K562 (cell line): ENCODE measurements around the gene FSTL1. TPM values are rescaled to one million over a fixed set of nuclear protein-coding genes. Genes with fewer than 3 reads are reported as not detected.

Source experiments
- ATAC-seq: fragments of 200-7000 bp; cut with Tn5 transposase; 3 replicates; pipeline ENCODE4 v1.9.1; 2020; ENCODE audit warnings: moderate library complexity
- BruUV-seq: library from RNA; stranded (reverse); fragments of 400-500 nt; replicated peaks from 2 replicates; lab custom pipeline; 2021; lab: Mats Ljungman, UMichigan
- CTCF ChIA-PET: fragments of 300-600 bp; formaldehyde crosslinking; extraction: SDS; loops from one replicate; lab custom pipeline; 2021; ENCODE audit warnings: low intra/inter-chr PET ratio; lab: Yijun Ruan, JAX
- POLR2A ChIA-PET: fragments of 300-600, 350-650 bp; sonication (Branson Sonifier 250); formaldehyde crosslinking; extraction: SDS; loops from one replicate; lab custom pipeline; 2021; ENCODE audit warnings: antibody characterized with exemption, inconsistent platforms; lab: Yijun Ruan, JAX
- DNase-seq, 4 experiments: peaks; one replicate each; pipeline versions ENCODE4 v3.0.0 to v3.0.0-alpha.2; 2011 to 2018; ENCODE audit warnings: low spot score in 3 of 4, mixed read lengths in 3 of 4; ENCODE audit errors: extremely low read depth in 1 of 4
- FAIRE-seq: peaks from 2 replicates; lab custom pipeline; 2011; peaks lifted over from hg19 to GRCh38; lab: Jason Lieb, UNC
- H2AFZ ChIP-seq: 2 replicates; pipeline ENCODE4 v1.6.0; 2011; ENCODE audit warnings: low read depth, low read length, control low read depth, inconsistent platforms
- H3K27ac ChIP-seq: fragments of 200-600 bp; 3 replicates; pipeline ENCODE4 v1.8.0; 2011; ENCODE audit warnings: low read depth, mild to moderate bottlenecking, control low read depth, inconsistent platforms, low read length, moderate library complexity, mixed read lengths; ENCODE audit errors: extremely low read depth
- H3K27me3 ChIP-seq, 2 experiments: fragments of 300-600 bp in 1 of 2; 2 replicates in 1 of 2; 3 replicates in 1 of 2; pipeline versions ENCODE4 v1.6.0 to v1.8.0; 2011; ENCODE audit warnings: inconsistent platforms in 2 of 2, low read length in 2 of 2, mild to moderate bottlenecking in 1 of 2, mixed read lengths in 1 of 2, moderate library complexity in 1 of 2; ENCODE audit not compliant: control insufficient read depth in 2 of 2, insufficient read depth in 2 of 2
- H3K36me3 ChIP-seq: fragments of 300-600 bp; 3 replicates; pipeline ENCODE4 v1.8.0; 2011; ENCODE audit warnings: mild to moderate bottlenecking, low read length, inconsistent platforms; ENCODE audit not compliant: control insufficient read depth, insufficient read depth
- H3K4me1 ChIP-seq, 2 experiments: fragments of 200-600 bp in 1 of 2; replicated peaks in 1 of 2; 2 replicates in 1 of 2; 3 replicates in 1 of 2; pipeline versions ENCODE4 v1.5.1 to v1.8.0; 2011; ENCODE audit warnings: inconsistent platforms in 2 of 2, low read length in 2 of 2, mild to moderate bottlenecking in 1 of 2, mixed read lengths in 1 of 2, moderate library complexity in 1 of 2; ENCODE audit not compliant: control insufficient read depth in 2 of 2, insufficient read depth in 2 of 2
- H3K4me2 ChIP-seq: 2 replicates; pipeline ENCODE4 v1.6.1; 2011; ENCODE audit warnings: low read length, control low read depth, inconsistent platforms, mixed read lengths; ENCODE audit not compliant: insufficient read depth
- H3K4me3 ChIP-seq: fragments of 200-600 bp; sonication (generic), shearing (Covaris generic); 2 replicates; pipeline ENCODE4 v1.5.1; 2016; ENCODE audit warnings: control low read depth, inconsistent platforms
- H3K79me2 ChIP-seq: fragments of 200-600 bp; 3 replicates; pipeline ENCODE4 v1.8.0; 2011; ENCODE audit warnings: low read length, inconsistent platforms; ENCODE audit not compliant: control insufficient read depth, insufficient read depth
- H3K9ac ChIP-seq, 2 experiments: 2 replicates each; pipeline versions ENCODE4 v1.6.0 to v1.6.1; 2011; ENCODE audit warnings: low read depth in 2 of 2, low read length in 2 of 2, control low read depth in 1 of 2, inconsistent platforms in 1 of 2, mild to moderate bottlenecking in 1 of 2, mixed read lengths in 1 of 2; ENCODE audit not compliant: insufficient read depth in 1 of 2
- H3K9me1 ChIP-seq: one replicate; pipeline ENCODE4 v1.6.0; 2011; ENCODE audit warnings: inconsistent platforms, mild to moderate bottlenecking, low read length, moderate library complexity; ENCODE audit not compliant: control insufficient read depth, insufficient read depth
- H3K9me3 ChIP-seq: replicated peaks from 2 replicates; pipeline ENCODE4 v1.5.1; 2011; ENCODE audit warnings: low read depth, low read length, inconsistent platforms; ENCODE audit not compliant: control insufficient read depth, insufficient read depth
- H4K20me1 ChIP-seq: replicated peaks from 2 replicates; pipeline ENCODE4 v1.6.1; 2011; ENCODE audit warnings: low read length, inconsistent platforms, mixed read lengths; ENCODE audit not compliant: control insufficient read depth, insufficient read depth
- CBX1 ChIP-seq: sonication (generic); IDR thresholded peaks from 2 replicates; pipeline ENCODE4 v1.6.1; 2016; ENCODE audit warnings: antibody characterized with exemption, low read depth, mild to moderate bottlenecking
- E2F8 ChIP-seq: fragments of 450-650 bp; IDR thresholded peaks from 2 replicates; pipeline ENCODE4 v1.7.1; 2018; ENCODE audit warnings: mild to moderate bottlenecking, low read depth; ENCODE audit not compliant: partially characterized antibody
- EHMT2 ChIP-seq: fragments of 450-650 bp; IDR thresholded peaks from 2 replicates; pipeline ENCODE4 v1.6.1; 2018; ENCODE audit warnings: antibody characterized with exemption
- GABPA ChIP-seq: fragments of 200-800 bp; sonication (Bioruptor generic); conservative IDR thresholded peaks from 2 replicates; pipeline ENCODE4 v1.6.1; 2016; ENCODE audit warnings: low read depth, missing genetic modification characterization, missing compliant biosample characterization
- MBD2 ChIP-seq: sonication (generic); IDR thresholded peaks from 2 replicates; pipeline ENCODE4 v1.6.1; 2016; ENCODE audit warnings: low read depth, borderline replicate concordance
- NFYB ChIP-seq: IDR thresholded peaks from 2 replicates; pipeline ENCODE4 v1.6.1; 2011; ENCODE audit warnings: mild to moderate bottlenecking, moderate library complexity; ENCODE audit not compliant: insufficient read length; ENCODE audit errors: extremely low read depth
- NR2F6 ChIP-seq: fragments of 450-650 bp; formaldehyde crosslinking; IDR thresholded peaks from 2 replicates; pipeline ENCODE4 v1.4.0; 2020; ENCODE audit warnings: mild to moderate bottlenecking
- PML ChIP-seq: IDR thresholded peaks from 2 replicates; pipeline ENCODE4 v1.6.1; 2012; ENCODE audit warnings: low read length, inconsistent platforms
- TARDBP ChIP-seq: fragments of 450-650 bp; IDR thresholded peaks from 2 replicates; pipeline ENCODE4 v1.6.1; 2016
- THRAP3 ChIP-seq: fragments of 450-650 bp; IDR thresholded peaks from 2 replicates; pipeline ENCODE4 v1.6.1; 2016; ENCODE audit warnings: mild to moderate bottlenecking, inconsistent platforms, borderline replicate concordance
- TOE1 ChIP-seq, 2 experiments: fragments of 450-650 bp in 1 of 2; sonication (generic) in 1 of 2; formaldehyde crosslinking in 1 of 2; IDR thresholded peaks; 2 replicates each; pipeline versions ENCODE4 v1.7.1 to v1.8.0; 2016 to 2022; ENCODE audit warnings: borderline replicate concordance in 2 of 2, mild to moderate bottlenecking in 2 of 2, antibody characterized with exemption in 1 of 2, inconsistent platforms in 1 of 2, low read depth in 1 of 2, missing genetic modification reagents in 1 of 2, moderate library complexity in 1 of 2
- ZNF140 ChIP-seq: fragments of 250-450 bp; sonication (Bioruptor Pico); IDR thresholded peaks from 2 replicates; pipeline ENCODE4 v1.8.0; 2021; ENCODE audit warnings: moderate library complexity, mild to moderate bottlenecking, inconsistent platforms
- ZNF699 ChIP-seq: fragments of 250-450 bp; sonication (Bioruptor Pico); IDR thresholded peaks from 2 replicates; pipeline ENCODE4 v1.8.0; 2021; ENCODE audit warnings: mild to moderate bottlenecking, moderate library complexity; ENCODE audit not compliant: insufficient replicate concordance
- WGBS: fragments of 100-300 bp; shearing (Covaris generic); methylation state at CpG from one replicate; pipeline ENCODE4 v1.1.6; 2016; ENCODE audit warnings: low coverage, mixed read lengths; ENCODE audit not compliant: insufficient coverage; ENCODE audit errors: missing lambda C conversion rate; 5-methylcytosine and 5-hydroxymethylcytosine counted together
- in situ Hi-C: fragments of 300-500 bp; cut with MboI; formaldehyde crosslinking; loops from 4 replicates; pipeline ENCODE4 v1.15.0; 2018; ENCODE audit warnings: inconsistent platforms, mixed read lengths
- intact Hi-C: fragments of 100-400 bp; cut with micrococcal nuclease; formaldehyde crosslinking; loops from 2 replicates; pipeline ENCODE4 v1.14.2; 2022
- polyA plus RNA-seq, 8 experiments: library from polyadenylated mRNA; depleted of rRNA in 4 of 8; stranded (reverse) in 5 of 8; unstranded in 3 of 8; fragments of >200 nt; fragmentation: Nextera tagmentation in 2 of 8; fragmentation: Illumina TruSeq in 1 of 8; extraction: Ambion mirVana in 2 of 8; extraction: Trizol in 1 of 8; gene quantifications; 2 replicates each; pipeline versions ENCODE4 v1.2.1 to v1.2.3, GENCODE V29; 2011 to 2014; ENCODE audit warnings: inconsistent platforms in 1 of 8, missing spikeins in 1 of 8
- total RNA-seq, 7 experiments: library from RNA; depleted of rRNA in 6 of 7; stranded (reverse); fragments of >200 nt in 6 of 7; fragmentation: Illumina TruSeq in 2 of 7; extraction: Trizol in 2 of 7; gene quantifications; 2 replicates each; pipeline versions ENCODE4 v1.2.1 to v1.2.3, GENCODE V29; 2011 to 2021; ENCODE audit warnings: low replicate concordance in 1 of 7
- TF ChIP-seq, protein P1 (sequence below): sonication (generic); formaldehyde crosslinking; IDR thresholded peaks from 2 replicates; pipeline ENCODE4 v1.8.0; 2023; ENCODE audit warnings: mild to moderate bottlenecking, missing genetic modification reagents

The FSTL1 gene
- total and polyA plus RNA-seq, 9 of the 15 experiments (the other 6 are each of a cell fraction or from before 2014, with no cell fraction given), result 0.01 to 0.58 (median 0.08) TPM; not detected in 2

GRCh38 chr3:120438665-120439370 lies 12.0 kb downstream of the FSTL1 start:
- no peaks in the 10 kb centered on the region for H3K9me1 ChIP-seq
- H3K4me2 ChIP-seq, result no peak overlapping the region
- H3K9me3 ChIP-seq, result no peaks in the 10 kb centered on the region
- no TSS peak for BruUV-seq
- no peak overlapping the region for H2AFZ ChIP-seq
- DNase-seq (no peak), ATAC-seq (no peak), FAIRE-seq (no peak)
- H3K9ac ChIP-seq, result no peak overlapping the region
- no peaks in the 10 kb centered on the region for H4K20me1 ChIP-seq
- intact Hi-C loops (no loop called here), in situ Hi-C loops (loop anchor here (25.0 kb wide), 1 partner anchor 552 kb away; no protein-coding TSS in a partner anchor)
- H3K27me3 ChIP-seq, result peaks cover 0 to 11% of the 10 kb centered on the region in 2 experiments; a peak in 2 of 5 replicates
- no peaks in the 10 kb centered on the region for H3K36me3 ChIP-seq
- ChIA-PET CTCF (no interaction called here), POLR2A (no interaction called here)
- H3K4me3 ChIP-seq, result no peak overlapping the region
- no peak overlapping the region for H3K27ac ChIP-seq
- H3K79me2 ChIP-seq, result no peaks in the 10 kb centered on the region
- H3K4me1 ChIP-seq, result no peaks in the 10 kb centered on the region
- 0% methylated on average over 9 of the region's 10 CpGs for WGBS
- TF ChIP-seq MBD2 (no peak), TOE1 (IDR thresholded peaks at IDR 0.05; ENCODE audit: borderline replicate concordance) (no peak), TOE1 (CRISPR knock-in tag; IDR thresholded peaks at IDR 0.05; ENCODE audit: borderline replicate concordance, low read depth) (no peak), ZNF699 (CRISPR knock-in tag) (no peak), EHMT2 (no peak), PML (no peak), NFYB (no peak), E2F8 (no peak), CBX1 (no peak), NR2F6 (no peak), ZNF140 (no peak), TARDBP (no peak), GABPA (tag) (no peak), THRAP3 (no peak)
- TF ChIP-seq, protein P1, sequence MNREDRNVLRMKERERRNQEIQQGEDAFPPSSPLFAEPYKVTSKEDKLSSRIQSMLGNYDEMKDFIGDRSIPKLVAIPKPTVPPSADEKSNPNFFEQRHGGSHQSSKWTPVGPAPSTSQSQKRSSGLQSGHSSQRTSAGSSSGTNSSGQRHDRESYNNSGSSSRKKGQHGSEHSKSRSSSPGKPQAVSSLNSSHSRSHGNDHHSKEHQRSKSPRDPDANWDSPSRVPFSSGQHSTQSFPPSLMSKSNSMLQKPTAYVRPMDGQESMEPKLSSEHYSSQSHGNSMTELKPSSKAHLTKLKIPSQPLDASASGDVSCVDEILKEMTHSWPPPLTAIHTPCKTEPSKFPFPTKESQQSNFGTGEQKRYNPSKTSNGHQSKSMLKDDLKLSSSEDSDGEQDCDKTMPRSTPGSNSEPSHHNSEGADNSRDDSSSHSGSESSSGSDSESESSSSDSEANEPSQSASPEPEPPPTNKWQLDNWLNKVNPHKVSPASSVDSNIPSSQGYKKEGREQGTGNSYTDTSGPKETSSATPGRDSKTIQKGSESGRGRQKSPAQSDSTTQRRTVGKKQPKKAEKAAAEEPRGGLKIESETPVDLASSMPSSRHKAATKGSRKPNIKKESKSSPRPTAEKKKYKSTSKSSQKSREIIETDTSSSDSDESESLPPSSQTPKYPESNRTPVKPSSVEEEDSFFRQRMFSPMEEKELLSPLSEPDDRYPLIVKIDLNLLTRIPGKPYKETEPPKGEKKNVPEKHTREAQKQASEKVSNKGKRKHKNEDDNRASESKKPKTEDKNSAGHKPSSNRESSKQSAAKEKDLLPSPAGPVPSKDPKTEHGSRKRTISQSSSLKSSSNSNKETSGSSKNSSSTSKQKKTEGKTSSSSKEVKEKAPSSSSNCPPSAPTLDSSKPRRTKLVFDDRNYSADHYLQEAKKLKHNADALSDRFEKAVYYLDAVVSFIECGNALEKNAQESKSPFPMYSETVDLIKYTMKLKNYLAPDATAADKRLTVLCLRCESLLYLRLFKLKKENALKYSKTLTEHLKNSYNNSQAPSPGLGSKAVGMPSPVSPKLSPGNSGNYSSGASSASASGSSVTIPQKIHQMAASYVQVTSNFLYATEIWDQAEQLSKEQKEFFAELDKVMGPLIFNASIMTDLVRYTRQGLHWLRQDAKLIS (CRISPR knock-in tag), result no peak
